Smooth muscle cell (in vitro differentiated cells): ENCODE data around the gene FGR. TPM values are rescaled to one million over a fixed set of nuclear protein-coding genes. Genes with fewer than 3 reads are reported as not detected.

Source experiments
- DNase-seq: peaks from one replicate; lab custom pipeline; 2025; ENCODE audit not compliant: unreplicated experiment; lab: John Stamatoyannopoulos, UW
- H2AFZ ChIP-seq: fragments of 200-600 bp; sonication (generic); 2 replicates; pipeline ENCODE4 v1.6.0; 2016; ENCODE audit warnings: antibody characterized with exemption, low read depth, mild to moderate bottlenecking
- H3F3A ChIP-seq: fragments of 200-600 bp; sonication (generic); 2 replicates; pipeline ENCODE4 v1.6.0; 2017; ENCODE audit warnings: antibody characterized with exemption, low read depth
- H3K27ac ChIP-seq: fragments of 200-600 bp; sonication (generic); 2 replicates; pipeline ENCODE4 v1.5.1; 2016; ENCODE audit warnings: low read depth, mild to moderate bottlenecking
- H3K27me3 ChIP-seq: fragments of 200-600 bp; sonication (generic); 2 replicates; pipeline ENCODE4 v1.6.1; 2016; ENCODE audit warnings: low read depth, mild to moderate bottlenecking
- H3K36me3 ChIP-seq: fragments of 200-600 bp; sonication (generic); 2 replicates; pipeline ENCODE4 v1.5.1; 2016; ENCODE audit warnings: low read depth
- H3K4me1 ChIP-seq: fragments of 200-600 bp; sonication (generic); 2 replicates; pipeline ENCODE4 v1.5.1; 2016; ENCODE audit warnings: low read depth
- H3K4me2 ChIP-seq: fragments of 200-600 bp; sonication (generic); 2 replicates; pipeline ENCODE4 v1.6.0; 2016; ENCODE audit warnings: mild to moderate bottlenecking
- H3K4me3 ChIP-seq: fragments of 200-600 bp; sonication (generic); 2 replicates; pipeline ENCODE4 v1.5.1; 2016; ENCODE audit warnings: mild to moderate bottlenecking
- H3K79me2 ChIP-seq: fragments of 200-600 bp; sonication (generic); 2 replicates; pipeline ENCODE4 v1.6.0; 2016; ENCODE audit warnings: low read depth, mild to moderate bottlenecking
- H3K9ac ChIP-seq: fragments of 200-600 bp; sonication (generic); 2 replicates; pipeline ENCODE4 v1.6.0; 2016; ENCODE audit warnings: low read depth
- H3K9me3 ChIP-seq: fragments of 200-600 bp; sonication (generic); replicated peaks from 2 replicates; pipeline ENCODE4 v1.5.1; 2016; ENCODE audit warnings: low read depth
- H4K20me1 ChIP-seq: fragments of 200-600 bp; sonication (generic); 2 replicates; pipeline ENCODE4 v1.6.0; 2016; ENCODE audit warnings: low read depth
- WGBS: methylation state at CpG from one replicate; pipeline ENCODE4 v1.1.7; 2016; ENCODE audit warnings: low lambda C conversion rate; 5-methylcytosine and 5-hydroxymethylcytosine counted together
- polyA plus RNA-seq: library from polyadenylated mRNA; unstranded; fragments of >200 nt; fragmentation: Nextera tagmentation; extraction: Ambion mirVana; gene quantifications from 2 replicates; pipeline ENCODE4 v1.2.1, GENCODE V29; 2016
- total RNA-seq: library from RNA; depleted of rRNA; stranded (reverse); fragments of >200 nt; gene quantifications from 2 replicates; pipeline ENCODE4 v1.2.3, GENCODE V29; 2014
- TF ChIP-seq, protein P1 (sequence below): fragments of 200-600 bp; sonication (generic); IDR thresholded peaks from 2 replicates; pipeline ENCODE4 v1.5.1; 2017; ENCODE audit warnings: borderline replicate concordance, mild to moderate bottlenecking, antibody characterized with exemption; ENCODE audit not compliant: insufficient read depth, poor library complexity, severe bottlenecking

The FGR gene
- total and polyA plus RNA-seq, 2 experiments from 2014 or later = 0.10 to 1.3 TPM

- Histone ChIP-seq H3K4me1 (no peaks in the 10 kb centered on the region), H2AFZ (no peak overlapping the region)
- no peak for DNase-seq
Measured at GRCh38 chr1:27614043-27614624, 20.9 kb downstream of the FGR start.

DNA sequence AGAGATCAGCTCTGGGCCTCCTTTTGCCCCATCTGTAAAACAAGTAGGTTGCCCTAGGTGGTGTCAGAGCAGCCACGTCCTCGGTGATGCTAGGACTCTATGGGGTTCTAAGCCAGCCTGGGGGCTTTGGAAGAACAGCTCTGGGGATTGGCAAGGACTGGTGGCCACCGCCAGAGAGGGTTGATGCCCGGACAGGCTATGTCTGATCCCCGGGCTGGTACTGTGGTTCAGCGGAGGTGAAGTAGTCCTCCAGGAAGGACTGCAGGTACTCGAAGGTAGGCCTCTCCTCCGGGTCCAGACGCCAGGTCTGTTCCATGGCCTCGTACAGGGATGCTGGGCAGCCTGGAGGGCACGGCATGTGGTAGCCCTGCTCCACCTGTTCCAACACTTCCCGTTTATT, 22.3 kb downstream of the FGR start:
- Histone ChIP-seq H3K36me3 (no peaks in the 10 kb centered on the region), H3K27ac (no peak overlapping the region), H3K27me3 (no peaks in the 10 kb centered on the region), H3K4me3 (no peak overlapping the region), H3K79me2 (no peaks in the 10 kb centered on the region), H4K20me1 (no peaks in the 10 kb centered on the region), H3F3A (peaks cover under 1% of the 10 kb centered on the region), H3K9ac (no peak overlapping the region), H3K9me3 (no peaks in the 10 kb centered on the region), H3K4me2 (no peak overlapping the region), H3K4me1 (peaks cover 9% of the 10 kb centered on the region), H2AFZ (no peak overlapping the region)
- 91% methylated on average over 12 of the region's 12 CpGs for whole genome bisulfite sequencing
- TF ChIP-seq, protein P1, sequence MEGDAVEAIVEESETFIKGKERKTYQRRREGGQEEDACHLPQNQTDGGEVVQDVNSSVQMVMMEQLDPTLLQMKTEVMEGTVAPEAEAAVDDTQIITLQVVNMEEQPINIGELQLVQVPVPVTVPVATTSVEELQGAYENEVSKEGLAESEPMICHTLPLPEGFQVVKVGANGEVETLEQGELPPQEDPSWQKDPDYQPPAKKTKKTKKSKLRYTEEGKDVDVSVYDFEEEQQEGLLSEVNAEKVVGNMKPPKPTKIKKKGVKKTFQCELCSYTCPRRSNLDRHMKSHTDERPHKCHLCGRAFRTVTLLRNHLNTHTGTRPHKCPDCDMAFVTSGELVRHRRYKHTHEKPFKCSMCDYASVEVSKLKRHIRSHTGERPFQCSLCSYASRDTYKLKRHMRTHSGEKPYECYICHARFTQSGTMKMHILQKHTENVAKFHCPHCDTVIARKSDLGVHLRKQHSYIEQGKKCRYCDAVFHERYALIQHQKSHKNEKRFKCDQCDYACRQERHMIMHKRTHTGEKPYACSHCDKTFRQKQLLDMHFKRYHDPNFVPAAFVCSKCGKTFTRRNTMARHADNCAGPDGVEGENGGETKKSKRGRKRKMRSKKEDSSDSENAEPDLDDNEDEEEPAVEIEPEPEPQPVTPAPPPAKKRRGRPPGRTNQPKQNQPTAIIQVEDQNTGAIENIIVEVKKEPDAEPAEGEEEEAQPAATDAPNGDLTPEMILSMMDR = no peak
- no peak for DNase-seq

More at GRCh38 chr1:27614043-27614624, 20.9 kb downstream of the FGR start:
- no peaks in the 10 kb centered on the region for H3K9me3 ChIP-seq
- H3K27me3 ChIP-seq = no peaks in the 10 kb centered on the region
- no peak overlapping the region for H3K27ac ChIP-seq
- H4K20me1 ChIP-seq = no peaks in the 10 kb centered on the region
- 91% methylated on average over 16 of the region's 16 CpGs for WGBS
- no peak overlapping the region for H3K4me3 ChIP-seq
- peak overlapping the region; percentile 47 for H3K4me2 ChIP-seq
- H3K79me2 ChIP-seq = no peaks in the 10 kb centered on the region
- no peaks in the 10 kb centered on the region for H3F3A ChIP-seq
- TF ChIP-seq, protein P1 = no peak
- H3K36me3 ChIP-seq = no peaks in the 10 kb centered on the region
- no peak overlapping the region for H3K9ac ChIP-seq

GRCh38 chr1:27611450-27611849, 23.5 kb downstream of the FGR start:
- H3F3A ChIP-seq = peaks cover 10% of the 10 kb centered on the region
- H3K79me2 ChIP-seq = no peaks in the 10 kb centered on the region
- H2AFZ ChIP-seq = no peak overlapping the region
- 72% methylated on average over 4 of the region's 4 CpGs for WGBS
- no peak overlapping the region for H3K9ac ChIP-seq
- no peaks in the 10 kb centered on the region for H3K9me3 ChIP-seq
- H3K4me1 ChIP-seq = peaks cover 21% of the 10 kb centered on the region
- no peak for DNase-seq
- no peak overlapping the region for H3K4me3 ChIP-seq
- no peaks in the 10 kb centered on the region for H3K27me3 ChIP-seq
- H4K20me1 ChIP-seq = no peaks in the 10 kb centered on the region
- H3K4me2 ChIP-seq = no peak overlapping the region
- no peaks in the 10 kb centered on the region for H3K36me3 ChIP-seq
- TF ChIP-seq, protein P1 = no peak
- no peak overlapping the region for H3K27ac ChIP-seq

- Histone ChIP-seq H3K4me2 (no peak overlapping the region), H3K4me3 (no peak overlapping the region), H3K27ac (no peak overlapping the region), H3F3A (peaks cover 23% of the 10 kb centered on the region), H3K79me2 (no peaks in the 10 kb centered on the region), H2AFZ (no peak overlapping the region), H3K36me3 (no peaks in the 10 kb centered on the region), H3K9ac (no peak overlapping the region), H3K4me1 (peaks cover 38% of the 10 kb centered on the region), H3K9me3 (no peaks in the 10 kb centered on the region), H4K20me1 (no peaks in the 10 kb centered on the region), H3K27me3 (no peaks in the 10 kb centered on the region)
- 83% methylated on average over 12 of the region's 12 CpGs for WGBS
- DNase-seq = no peak
- TF ChIP-seq, protein P1 = no peak
Measured at GRCh38 chr1:27609618-27610240, 25.3 kb downstream of the FGR start.
